Lower leg skin (tissue), 3 donors: Measurements from ENCODE around the gene PAFAH1B2.

ENCODE experiments used
- POLR2A ChIP-seq, 2 donors: fragments of 450-650 bp; IDR thresholded peaks; one replicate each; pipeline ENCODE4 v1.6.1; 2016 to 2017; ENCODE audit warnings: antibody characterized with exemption in 2 of 2, mild to moderate bottlenecking in 1 of 2, moderate library complexity in 1 of 2
- TF ChIP-seq, protein P1 (sequence below), 3 donors: fragments of 450-650 bp; IDR thresholded peaks; one replicate each; pipeline ENCODE4 v1.5.1; 2016; ENCODE audit warnings: antibody characterized with exemption in 3 of 3, mild to moderate bottlenecking in 3 of 3, moderate library complexity in 2 of 3

DNA sequence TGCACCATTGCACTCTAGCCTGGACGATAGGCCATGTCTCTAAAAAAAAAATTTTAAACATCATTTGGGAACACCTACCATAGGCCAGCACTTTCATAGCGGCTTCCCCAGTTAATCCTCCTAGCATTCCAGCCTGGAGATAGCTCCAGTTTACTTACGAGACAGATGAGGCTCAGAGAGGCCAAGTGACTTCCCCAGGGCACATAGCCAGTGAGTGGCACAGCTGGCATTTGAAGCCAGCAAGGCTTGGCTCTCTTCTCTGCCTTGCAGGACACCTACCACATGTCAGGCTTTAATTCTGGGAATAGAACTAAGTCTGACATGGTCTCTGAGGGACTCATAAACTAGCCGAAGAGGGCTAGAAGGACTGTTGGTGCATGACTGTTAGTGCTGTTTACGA lies 50.2 kb downstream of the PAFAH1B2 start:
- TF ChIP-seq, protein P1, sequence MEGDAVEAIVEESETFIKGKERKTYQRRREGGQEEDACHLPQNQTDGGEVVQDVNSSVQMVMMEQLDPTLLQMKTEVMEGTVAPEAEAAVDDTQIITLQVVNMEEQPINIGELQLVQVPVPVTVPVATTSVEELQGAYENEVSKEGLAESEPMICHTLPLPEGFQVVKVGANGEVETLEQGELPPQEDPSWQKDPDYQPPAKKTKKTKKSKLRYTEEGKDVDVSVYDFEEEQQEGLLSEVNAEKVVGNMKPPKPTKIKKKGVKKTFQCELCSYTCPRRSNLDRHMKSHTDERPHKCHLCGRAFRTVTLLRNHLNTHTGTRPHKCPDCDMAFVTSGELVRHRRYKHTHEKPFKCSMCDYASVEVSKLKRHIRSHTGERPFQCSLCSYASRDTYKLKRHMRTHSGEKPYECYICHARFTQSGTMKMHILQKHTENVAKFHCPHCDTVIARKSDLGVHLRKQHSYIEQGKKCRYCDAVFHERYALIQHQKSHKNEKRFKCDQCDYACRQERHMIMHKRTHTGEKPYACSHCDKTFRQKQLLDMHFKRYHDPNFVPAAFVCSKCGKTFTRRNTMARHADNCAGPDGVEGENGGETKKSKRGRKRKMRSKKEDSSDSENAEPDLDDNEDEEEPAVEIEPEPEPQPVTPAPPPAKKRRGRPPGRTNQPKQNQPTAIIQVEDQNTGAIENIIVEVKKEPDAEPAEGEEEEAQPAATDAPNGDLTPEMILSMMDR (IDR thresholded peaks at IDR 0.05): no peak
- TF ChIP-seq POLR2A (IDR thresholded peaks at IDR 0.05): no peak
